HG03159 (cell line): ENCODE measurements around the gene SEMA3C.

Experiments used
- ATAC-seq: cut with Tn5 transposase; IDR thresholded peaks from one replicate; pipeline ENCODE4 v1.9.1; 2021; ENCODE audit warnings: mild to moderate bottlenecking, moderate library complexity; ENCODE audit not compliant: unreplicated experiment

SEMA3C gene

GRCh38 chr7:80783678-80784327 is 135.0 kb downstream of the SEMA3C start:
- ATAC-seq = no peak

DNA sequence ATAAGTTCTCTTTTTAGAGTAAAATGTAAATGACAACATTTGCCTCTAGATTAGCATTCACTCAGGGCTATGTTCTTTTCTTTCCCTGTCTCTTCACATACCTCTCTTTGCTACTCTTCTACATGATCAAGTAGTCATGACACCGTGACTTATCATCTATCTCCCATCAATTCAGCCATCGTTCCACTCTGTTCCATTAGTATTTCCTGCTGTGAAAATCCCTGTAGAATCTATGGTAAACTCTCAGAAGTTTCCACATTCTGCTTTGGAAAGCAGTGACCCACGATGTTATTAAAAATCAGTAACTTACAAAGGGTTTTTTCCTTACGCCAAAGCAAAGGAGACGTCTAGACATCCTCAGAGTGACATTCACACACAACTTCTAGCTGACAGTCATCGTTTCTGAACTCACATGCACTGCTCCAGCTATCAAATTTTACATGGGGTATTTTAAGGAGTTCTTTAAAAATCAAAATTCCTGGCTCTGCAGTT is 135.6 kb downstream of the SEMA3C start:
- no peak for ATAC-seq

DNA sequence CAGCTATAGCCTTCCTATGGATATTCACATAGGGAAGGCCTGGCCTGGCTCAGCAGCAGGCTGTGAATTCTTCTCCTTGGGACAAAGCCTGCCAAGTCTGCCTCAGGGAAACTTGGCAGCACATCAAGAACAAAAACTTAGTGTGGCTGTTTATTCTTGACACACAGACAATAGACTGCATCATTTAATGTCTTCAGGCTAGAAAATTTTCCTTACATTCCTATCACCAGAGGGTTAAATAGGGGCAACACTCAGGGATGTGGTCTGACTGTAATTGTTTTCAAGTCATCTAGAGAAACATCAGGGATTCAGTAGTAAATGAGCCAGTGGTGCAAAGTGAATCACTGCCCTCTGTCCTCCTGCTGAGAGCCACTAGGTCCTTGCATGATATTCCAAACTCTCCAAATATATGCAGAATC is 137.3 kb downstream of the SEMA3C start:
- no peak for ATAC-seq

DNA sequence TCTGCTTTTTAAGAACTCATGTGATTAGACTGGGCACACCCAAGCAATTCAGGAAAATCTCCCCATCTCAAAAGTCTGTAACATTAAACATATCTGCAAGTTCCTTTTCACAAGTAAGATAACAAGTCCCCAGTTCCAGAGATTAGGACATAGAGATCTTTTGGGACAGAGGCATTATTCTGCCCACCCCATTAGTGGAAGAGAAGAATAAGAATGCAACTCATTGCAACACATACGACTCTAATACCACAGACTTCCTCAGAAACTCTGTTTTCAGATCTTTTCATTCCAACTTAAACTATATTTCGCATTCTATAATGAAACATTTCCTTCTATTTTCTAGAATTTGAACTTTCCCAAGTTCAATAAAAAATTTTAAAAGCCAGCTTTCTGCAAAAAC is 137.7 kb downstream of the SEMA3C start:
- no peak for ATAC-seq

- ATAC-seq = no peak
These were observed 139.4 kb downstream of the SEMA3C start for GRCh38 chr7:80779456-80779855.

DNA sequence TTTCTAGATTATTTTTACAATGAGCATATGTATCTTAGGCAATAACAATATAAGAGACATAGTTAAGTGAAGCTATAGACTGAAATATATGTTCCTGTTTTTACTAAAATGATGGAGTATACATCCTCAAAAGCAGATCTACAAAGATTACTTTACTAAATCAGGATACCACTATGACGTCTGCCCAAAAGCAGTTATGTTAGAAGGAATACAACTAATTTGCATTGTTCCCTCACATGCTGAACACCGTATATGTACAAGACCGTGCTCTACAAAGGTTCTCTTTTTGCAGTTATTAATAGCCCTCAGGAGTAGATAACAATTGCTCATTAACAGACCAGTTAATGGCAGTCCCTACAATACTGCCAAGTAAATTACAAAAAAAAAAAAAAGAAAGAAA is 143.0 kb downstream of the SEMA3C start:
- no peak for ATAC-seq

DNA sequence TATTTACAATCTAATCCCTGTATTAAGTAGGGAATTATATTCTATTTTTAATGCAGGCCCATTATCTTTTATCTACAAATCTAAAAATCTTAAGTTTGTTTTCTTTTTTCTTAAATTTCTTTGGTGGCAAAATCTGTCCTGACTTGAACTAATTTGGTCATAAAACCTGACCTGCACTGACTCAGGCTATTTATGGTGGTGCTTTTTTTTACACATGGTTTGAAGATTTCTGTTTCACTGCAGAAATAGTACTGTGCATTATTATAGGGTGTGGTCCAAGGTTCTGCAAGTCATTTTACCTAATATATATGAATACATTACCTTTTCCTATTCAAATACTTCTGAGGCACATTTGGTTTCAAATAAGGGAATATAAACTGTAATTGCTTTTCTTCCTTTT is 143.4 kb downstream of the SEMA3C start:
- no peak for ATAC-seq

GRCh38 chr7:80774843-80775242 is 144.0 kb downstream of the SEMA3C start:
- ATAC-seq = no peak

DNA sequence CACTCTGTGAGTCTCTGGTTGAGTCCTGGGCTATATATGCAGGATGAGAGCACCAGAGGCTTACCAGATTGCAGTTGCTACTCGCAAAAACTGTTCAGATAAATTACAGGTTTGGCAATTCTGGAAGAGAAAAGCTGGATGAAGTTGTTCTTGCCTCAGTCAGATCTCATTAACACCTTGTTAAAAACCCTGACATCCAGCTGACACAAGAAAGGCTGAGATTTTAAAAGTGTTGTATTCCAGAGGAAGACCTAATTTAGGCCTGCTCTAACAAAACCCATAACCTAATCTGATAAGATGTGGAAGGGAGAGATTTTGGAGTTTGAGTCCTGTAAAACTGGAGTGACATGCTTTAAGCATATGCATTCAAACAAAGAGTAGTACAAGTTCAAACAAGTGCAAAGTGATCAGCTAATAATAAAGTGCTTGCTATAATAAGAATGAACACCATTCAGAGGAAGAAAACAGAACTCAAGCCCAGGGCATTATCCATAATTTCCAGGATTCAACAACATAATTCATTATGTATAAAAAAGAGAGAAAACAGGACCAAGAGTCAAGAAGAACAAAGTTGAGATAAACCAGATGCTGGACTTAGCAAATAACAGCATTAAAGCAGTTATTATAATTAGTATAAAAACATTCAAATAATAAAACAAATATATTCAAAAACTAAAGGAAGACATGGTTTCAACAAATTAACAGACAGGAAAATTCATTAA is 144.9 kb downstream of the SEMA3C start:
- ATAC-seq = no peak

DNA sequence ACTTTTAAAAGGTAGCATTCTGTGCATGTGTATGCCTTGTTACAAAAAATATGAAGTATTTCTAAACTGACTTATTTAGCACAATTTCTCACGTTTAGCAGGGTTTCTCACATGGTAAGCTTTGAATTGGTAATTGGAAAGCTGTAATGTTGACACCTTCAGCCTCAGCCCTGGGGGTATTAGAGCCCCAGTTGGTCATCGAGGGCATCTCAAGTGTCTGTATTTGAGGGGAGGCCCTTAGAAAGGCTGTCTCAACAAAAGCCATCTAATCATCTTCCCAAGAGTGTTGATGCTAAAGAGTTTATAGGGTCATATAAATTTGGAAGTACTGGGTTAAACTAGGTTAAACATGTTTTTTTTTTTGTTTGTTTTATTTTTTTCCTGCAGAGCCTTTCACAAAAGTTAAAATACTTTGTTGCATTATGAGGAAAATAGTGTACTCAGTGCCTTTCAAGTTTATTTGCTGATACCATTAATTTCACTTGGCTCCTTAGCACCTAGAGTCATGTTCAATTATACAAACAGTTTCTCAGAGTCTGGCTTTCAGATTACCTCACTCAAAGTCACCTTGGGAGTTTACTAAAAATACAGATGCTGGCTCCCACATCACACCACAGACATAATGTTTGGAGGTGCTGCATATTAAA is 146.4 kb downstream of the SEMA3C start:
- no peak for ATAC-seq

DNA sequence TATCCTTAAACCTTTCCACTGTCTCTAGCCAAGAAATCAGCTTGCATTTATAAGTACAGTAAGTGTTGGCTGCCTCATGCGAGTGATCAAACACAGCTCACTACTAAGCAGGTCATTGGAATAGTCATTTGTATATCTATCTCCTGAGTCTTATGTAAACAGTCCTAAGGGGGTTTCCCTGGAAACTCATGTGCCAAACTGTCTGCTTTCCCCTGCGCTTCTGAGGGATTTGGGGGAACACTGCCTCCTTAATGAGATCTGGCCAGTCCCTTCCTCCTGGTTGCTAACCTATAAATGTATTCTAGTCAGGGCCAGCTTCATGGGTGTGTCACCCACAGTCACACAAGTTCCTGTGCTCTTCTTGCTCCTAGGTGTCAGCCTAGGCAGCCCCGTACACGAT is 147.3 kb downstream of the SEMA3C start:
- no peak for ATAC-seq

- peak; percentile 79 for ATAC-seq
These were observed 148.2 kb downstream of the SEMA3C start for GRCh38 chr7:80770675-80771081.

GRCh38 chr7:80770061-80770460 is 148.8 kb downstream of the SEMA3C start:
- ATAC-seq = no peak

DNA sequence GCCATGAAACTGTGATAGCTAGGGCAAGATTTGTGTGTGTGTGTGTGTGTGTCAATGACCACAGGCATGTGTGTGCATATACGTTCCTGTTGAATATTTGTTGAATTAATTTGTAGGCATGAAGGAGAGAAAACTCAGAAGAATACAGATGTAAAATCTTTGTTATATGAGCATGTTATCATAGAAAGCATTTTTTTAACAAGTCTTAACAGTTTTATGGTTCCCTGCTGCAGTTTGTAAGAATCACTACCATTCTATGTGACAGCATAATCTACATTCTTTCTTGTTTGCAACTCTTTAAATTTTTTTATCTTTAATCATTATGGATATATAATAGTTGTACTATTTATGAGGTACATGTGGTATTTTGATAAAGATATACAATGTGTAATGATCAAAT is 150.1 kb downstream of the SEMA3C start:
- ATAC-seq = no peak

- no peak for ATAC-seq
These were observed 151.2 kb downstream of the SEMA3C start for GRCh38 chr7:80767654-80768053.

- ATAC-seq = no peak
These were observed 152.1 kb downstream of the SEMA3C start for GRCh38 chr7:80766724-80767123.

DNA sequence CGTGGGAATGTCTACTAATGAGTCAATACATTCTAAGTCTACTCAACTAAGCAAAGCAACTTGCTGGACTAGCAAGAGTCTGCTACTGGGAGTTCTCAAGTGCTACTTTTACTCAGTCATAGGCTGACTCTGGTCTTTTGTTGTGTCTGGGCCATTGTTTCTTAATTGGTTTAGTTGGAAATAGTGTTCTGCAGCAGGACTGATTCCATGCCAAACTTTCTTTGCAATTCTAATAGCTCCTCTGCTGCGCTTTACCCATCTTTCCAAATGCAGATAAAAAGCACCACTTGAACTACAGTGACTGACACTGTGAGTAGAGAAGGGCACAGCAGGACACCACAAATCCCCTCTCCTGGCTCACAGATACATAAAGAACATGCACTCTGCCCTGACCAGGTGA is 154.7 kb downstream of the SEMA3C start:
- no peak for ATAC-seq

GRCh38 chr7:80763704-80764103 is 155.1 kb downstream of the SEMA3C start:
- no peak for ATAC-seq

- no peak for ATAC-seq
These were observed 155.6 kb downstream of the SEMA3C start for GRCh38 chr7:80763289-80763688.

DNA sequence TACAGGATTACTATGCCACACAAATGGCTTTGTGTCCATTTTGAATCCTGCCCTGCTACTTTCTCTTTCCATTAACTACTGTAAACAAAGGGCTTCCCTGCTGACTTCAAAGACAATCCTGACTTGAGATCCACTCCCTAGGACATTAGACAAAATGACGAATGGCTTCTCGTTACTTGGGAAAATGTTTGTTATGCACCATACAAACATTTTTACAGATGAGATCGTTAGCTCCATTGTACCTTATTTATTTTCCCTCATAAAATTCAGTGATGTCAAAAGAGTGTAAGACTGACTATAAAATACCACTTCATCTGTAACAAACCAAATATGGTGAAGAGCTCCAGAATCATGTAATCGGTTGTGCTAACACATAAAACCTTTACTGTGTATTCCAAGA is 158.6 kb downstream of the SEMA3C start:
- ATAC-seq = no peak

DNA sequence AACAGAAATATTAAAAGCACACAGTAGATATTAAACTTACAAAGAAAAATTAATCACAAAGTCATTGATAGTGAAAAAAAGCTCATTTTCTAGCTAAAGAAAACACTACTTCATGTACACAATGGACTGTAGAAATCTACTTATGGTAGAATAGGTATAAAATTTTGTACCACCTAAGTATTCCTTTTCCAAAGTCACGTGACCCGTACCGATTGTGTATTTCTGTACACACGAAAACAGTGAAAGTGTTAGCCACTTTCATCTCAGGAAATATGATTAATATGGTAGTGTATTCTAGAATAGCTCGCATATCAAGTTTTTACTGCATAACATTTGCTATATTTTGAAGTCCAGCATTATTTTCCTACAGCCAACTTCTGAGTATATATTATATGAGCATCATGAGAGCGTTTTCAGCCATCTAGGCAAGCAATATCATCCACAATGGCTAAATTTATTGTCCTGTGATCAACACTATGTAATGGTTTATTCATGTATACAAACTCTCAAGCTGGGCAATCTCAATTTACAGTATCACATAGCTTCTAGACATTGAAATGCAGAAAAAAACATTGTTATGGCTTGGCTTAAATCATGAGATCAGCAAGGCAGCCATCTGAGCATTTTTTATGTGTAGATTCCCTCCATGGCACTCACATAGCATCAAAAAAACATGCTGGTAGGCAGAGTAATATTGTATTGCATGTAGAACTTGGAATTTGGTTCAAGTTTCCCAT is 165.7 kb downstream of the SEMA3C start:
- no peak for ATAC-seq
